PC-9 (cell line): Measurements from ENCODE around the gene ARSI. TPM values are rescaled to one million over a fixed set of nuclear protein-coding genes. Genes with fewer than 3 reads are reported as not detected.

Experiments used
- BruUV-seq: library from RNA; stranded (reverse); fragments of 400-500 nt; replicated peaks from 2 replicates; lab custom pipeline; 2021; lab: Mats Ljungman, UMichigan
- CTCF ChIA-PET: fragments of 300-600 bp; sonication (Branson Sonifier 250); formaldehyde crosslinking; loops from one replicate; lab custom pipeline; 2022; ENCODE audit warnings: antibody characterized with exemption; lab: Charles Lee
- POLR2A ChIA-PET: fragments of 300-600 bp; sonication (Branson Sonifier 250); formaldehyde crosslinking; loops from one replicate; lab custom pipeline; 2022; ENCODE audit warnings: antibody characterized with exemption; ENCODE audit not compliant: unreplicated experiment; lab: Charles Lee
- DNase-seq, 2 experiments: peaks; one replicate each; pipeline versions ENCODE4 v3.0.0 to v3.0.0-alpha.2; 2015 to 2022; ENCODE audit warnings: mixed read lengths in 1 of 2
- H2AFZ ChIP-seq: fragments of 200-600 bp; sonication (generic); 2 replicates; pipeline ENCODE4 v1.8.1; 2017; ENCODE audit warnings: antibody characterized with exemption
- H3F3A ChIP-seq: fragments of 200-600 bp; sonication (generic); 2 replicates; pipeline ENCODE4 v1.8.1; 2017; ENCODE audit warnings: antibody characterized with exemption, mild to moderate bottlenecking, low read depth; ENCODE audit not compliant: insufficient read depth
- H3K27ac ChIP-seq: fragments of 200-600 bp; sonication (generic); 2 replicates; pipeline ENCODE4 v1.6.1; 2016; ENCODE audit warnings: mixed run types
- H3K27me3 ChIP-seq: fragments of 200-600 bp; sonication (generic); 2 replicates; pipeline ENCODE4 v1.6.1; 2016; ENCODE audit warnings: low read depth, mixed run types; ENCODE audit not compliant: insufficient read depth
- H3K36me3 ChIP-seq: fragments of 200-600 bp; sonication (generic); 2 replicates; pipeline ENCODE4 v1.6.1; 2016; ENCODE audit warnings: low read depth, mixed run types
- H3K4me1 ChIP-seq: fragments of 200-600 bp; sonication (generic); replicated peaks from 2 replicates; pipeline ENCODE4 v1.6.1; 2016; ENCODE audit warnings: mixed run types; ENCODE audit not compliant: insufficient read depth
- H3K4me2 ChIP-seq: fragments of 200-600 bp; sonication (generic); 2 replicates; pipeline ENCODE4 v1.6.1; 2017; ENCODE audit warnings: mixed run types
- H3K4me3 ChIP-seq: fragments of 200-600 bp; sonication (generic); 2 replicates; pipeline ENCODE4 v1.6.1; 2016; ENCODE audit warnings: mixed run types
- H3K79me2 ChIP-seq: fragments of 200-600 bp; sonication (generic); 2 replicates; pipeline ENCODE4 v1.6.1; 2017; ENCODE audit warnings: low read depth, mixed run types
- H3K9me2 ChIP-seq: fragments of 200-600 bp; sonication (generic); 2 replicates; pipeline ENCODE4 v1.8.1; 2017; ENCODE audit warnings: mild to moderate bottlenecking; ENCODE audit not compliant: insufficient read depth
- H3K9me3 ChIP-seq: fragments of 200-600 bp; sonication (generic); 2 replicates; pipeline ENCODE4 v1.8.1; 2016; ENCODE audit warnings: low read depth; ENCODE audit not compliant: insufficient read depth
- H4K20me1 ChIP-seq: fragments of 200-600 bp; sonication (generic); 2 replicates; pipeline ENCODE4 v1.8.1; 2017; ENCODE audit not compliant: insufficient read depth
- CTCF ChIP-seq: fragments of 200-600 bp; sonication (generic); conservative IDR thresholded peaks from 2 replicates; pipeline ENCODE4 v1.6.1; 2017; ENCODE audit warnings: mixed run types, antibody characterized with exemption, mild to moderate bottlenecking, moderate library complexity
- EZH2 ChIP-seq: fragments of 200-600 bp; sonication (generic); IDR thresholded peaks from 2 replicates; pipeline ENCODE4 v1.8.0; 2017; ENCODE audit warnings: antibody characterized with exemption, low read depth
- intact Hi-C: fragments of 100-400 bp; cut with micrococcal nuclease; formaldehyde crosslinking; loops from one replicate; pipeline ENCODE4 v1.10.0; 2022; ENCODE audit not compliant: unreplicated experiment
- total RNA-seq: library from RNA; stranded (reverse); gene quantifications from 2 replicates; pipeline ENCODE4 v1.2.3, GENCODE V29; 2021

Gene ARSI
- total RNA-seq, 1 experiment from 2014 or later = 2.6 TPM

- no peaks in the 10 kb centered on the region for H3K9me2 ChIP-seq
- no peaks in the 10 kb centered on the region for H3K79me2 ChIP-seq
- no peaks in the 10 kb centered on the region for H3K9me3 ChIP-seq
- no peak for TF ChIP-seq CTCF
- H4K20me1 ChIP-seq = no peaks in the 10 kb centered on the region
- no peak overlapping the region for H2AFZ ChIP-seq
- CTCF ChIA-PET = no interaction called here
- peak overlapping the region; percentile 81 for H3K27ac ChIP-seq
- no peaks in the 10 kb centered on the region for H3K27me3 ChIP-seq
- H3K4me3 ChIP-seq = no peak overlapping the region
- intact Hi-C loops = loop anchor here (2.0 to 5.0 kb wide), 2 partner anchors 30 to 59 kb away; no protein-coding TSS in a partner anchor
- POLR2A ChIA-PET = interaction anchor here (0.6 kb wide), 1 partner anchor 774 kb away, joined by 4 read pairs; no protein-coding TSS in a partner anchor
- peaks cover 70% of the 10 kb centered on the region for H3K4me1 ChIP-seq
- H3K36me3 ChIP-seq = no peaks in the 10 kb centered on the region
- H3K4me2 ChIP-seq = peak overlapping the region; percentile 68
- DNase-seq = no peak
- peaks cover 54% of the 10 kb centered on the region for H3F3A ChIP-seq
- BruUV-seq = no TSS peak
These were observed 18.5 kb upstream of the ARSI start for GRCh38 chr5:150321211-150321610.

DNA sequence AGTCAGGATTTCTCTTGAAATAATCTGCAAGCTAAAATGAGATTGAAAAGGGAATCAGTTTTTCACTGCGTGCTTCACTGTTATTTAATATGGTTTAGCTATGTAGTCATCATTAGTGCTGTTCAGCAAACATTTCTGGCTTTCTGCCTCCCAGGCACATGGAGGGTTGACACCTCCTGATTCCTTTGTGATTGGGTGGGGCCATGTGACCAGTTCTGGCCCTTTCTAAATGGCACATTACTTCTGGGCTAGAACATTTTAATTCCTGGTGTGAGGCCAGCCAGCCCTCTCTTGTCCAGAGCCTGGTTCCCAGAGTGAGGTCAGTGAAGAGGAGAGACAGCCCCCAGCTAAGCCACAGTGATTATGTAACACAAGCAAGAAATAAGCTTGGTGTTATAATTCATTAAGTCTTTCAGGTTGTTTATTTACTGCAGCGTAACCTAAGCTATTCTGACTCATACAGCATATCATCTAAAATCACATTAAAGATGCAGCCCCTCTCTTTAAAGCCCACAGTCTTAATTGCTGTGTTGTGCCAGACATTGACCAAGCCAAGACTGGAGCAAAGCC, 17.4 kb upstream of the ARSI start:
- Histone ChIP-seq H4K20me1 (no peaks in the 10 kb centered on the region), H3K4me2 (peak overlapping the region; percentile 68), H2AFZ (no peak overlapping the region), H3K4me3 (no peak overlapping the region), H3K4me1 (peaks cover 70% of the 10 kb centered on the region), H3K9me2 (no peaks in the 10 kb centered on the region), H3K27ac (peak overlapping the region; percentile 81), H3K79me2 (no peaks in the 10 kb centered on the region), H3K27me3 (no peaks in the 10 kb centered on the region), H3K9me3 (no peaks in the 10 kb centered on the region), H3F3A (peaks cover 56% of the 10 kb centered on the region), H3K36me3 (no peaks in the 10 kb centered on the region)
- ChIA-PET POLR2A (interaction anchor here (0.6 to 0.7 kb wide), 2 partner anchors 96 to 299 kb away, joined by 3 read pairs; no protein-coding TSS in a partner anchor), CTCF (no interaction called here)
- TF ChIP-seq EZH2 (no peak), CTCF (no peak)
- intact Hi-C loops = loop anchor here (2.0 to 5.0 kb wide), 2 partner anchors 31 to 58 kb away; no protein-coding TSS in a partner anchor
- peak; percentile 89 to 99 for DNase-seq
- no TSS peak for BruUV-seq

GRCh38 chr5:150319484-150319790, 16.7 kb upstream of the ARSI start:
- no peak for TF ChIP-seq CTCF
- TF ChIP-seq EZH2 = no peak
- CTCF ChIA-PET = no interaction called here
- peaks cover 70% of the 10 kb centered on the region for H3K4me1 ChIP-seq

More at GRCh38 chr5:150319484-150319790, 16.7 kb upstream of the ARSI start:
- Histone ChIP-seq H3F3A (peaks cover 56% of the 10 kb centered on the region), H3K9me2 (no peaks in the 10 kb centered on the region), H3K36me3 (no peaks in the 10 kb centered on the region), H2AFZ (no peak overlapping the region), H3K79me2 (no peaks in the 10 kb centered on the region), H3K4me3 (no peak overlapping the region), H3K9me3 (no peaks in the 10 kb centered on the region), H3K4me2 (peak overlapping the region; percentile 68), H3K27ac (peak overlapping the region; percentile 81), H3K27me3 (no peaks in the 10 kb centered on the region), H4K20me1 (no peaks in the 10 kb centered on the region)
- no peak for DNase-seq
- intact Hi-C loops = no loop called here
- no TSS peak for BruUV-seq
- POLR2A ChIA-PET = interaction anchor here (0.6 to 0.7 kb wide), 2 partner anchors 100 to 298 kb away, joined by 3 to 17 read pairs; no protein-coding TSS in a partner anchor
